ENCODE measurements around the gene UNC93A.

The UNC93A gene

GRCh38 chr6:167298127-167298526 is 7.0 kb downstream of the UNC93A start:
- Histone ChIP-seq H3K79me2 (ENCODE audit: insufficient read depth, low read length) (no peaks in the 10 kb centered on the region), H3K4me2 (ENCODE audit: low read depth, low read length, poor library complexity, severe bottlenecking) (no peak overlapping the region)

GRCh38 chr6:167299641-167300308 is 8.7 kb downstream of the UNC93A start:
- Histone ChIP-seq H3K4me2 (ENCODE audit: low read depth, low read length, poor library complexity, severe bottlenecking) (no peak overlapping the region), H3K27me3 (ENCODE audit: low read length) (0 out of 2 replicates have a peak, but pooled peaks cover 4% of the 10 kb centered on the region), H3F3A (ENCODE audit: insufficient read depth) (no peaks in the 10 kb centered on the region), H3K36me3 (ENCODE audit: low read length) (no peaks in the 10 kb centered on the region), H4K20me1 (ENCODE audit: low read depth, low read length) (no peaks in the 10 kb centered on the region), H2AFZ (ENCODE audit: low read depth, low read length, severe bottlenecking) (no peak overlapping the region), H3K9me2 (replicated peaks; ENCODE audit: insufficient read depth, low read length) (no peaks in the 10 kb centered on the region), H3K9ac (ENCODE audit: low read length) (no peak overlapping the region), H3K4me3 (ENCODE audit: insufficient read depth, low read length, poor library complexity, severe bottlenecking) (no peak overlapping the region), H3K79me2 (ENCODE audit: insufficient read depth, low read length) (no peaks in the 10 kb centered on the region), H3K9me3 (ENCODE audit: insufficient read depth, low read length) (no peaks in the 10 kb centered on the region), H3K27ac (ENCODE audit: low read depth, low read length) (no peak overlapping the region)
- TF ChIP-seq CTCF (IDR thresholded peaks at IDR 0.05; ENCODE audit: insufficient read depth, low read length, poor library complexity, severe bottlenecking) (no peak), EZH2phosphoT487 (conservative IDR thresholded peaks at IDR 0.05; ENCODE audit: low read length) (no peak)

More at GRCh38 chr6:167298127-167298526, 7.0 kb downstream of the UNC93A start:
- Histone ChIP-seq H3F3A (ENCODE audit: insufficient read depth) (no peaks in the 10 kb centered on the region), H3K27ac (ENCODE audit: low read depth, low read length) (no peak overlapping the region), H3K9ac (ENCODE audit: low read length) (no peak overlapping the region), H3K36me3 (ENCODE audit: low read length) (no peaks in the 10 kb centered on the region), H3K27me3 (ENCODE audit: low read length) (0 out of 2 replicates have a peak, but pooled peaks cover 4% of the 10 kb centered on the region), H4K20me1 (ENCODE audit: low read depth, low read length) (no peaks in the 10 kb centered on the region), H3K9me2 (replicated peaks; ENCODE audit: insufficient read depth, low read length) (no peaks in the 10 kb centered on the region), H3K4me3 (ENCODE audit: insufficient read depth, low read length, poor library complexity, severe bottlenecking) (no peak overlapping the region), H2AFZ (ENCODE audit: low read depth, low read length, severe bottlenecking) (no peak overlapping the region), H3K9me3 (ENCODE audit: insufficient read depth, low read length) (no peaks in the 10 kb centered on the region)
- no peak for TF ChIP-seq EZH2phosphoT487 (conservative IDR thresholded peaks at IDR 0.05; ENCODE audit: low read length)
- TF ChIP-seq CTCF (IDR thresholded peaks at IDR 0.05; ENCODE audit: insufficient read depth, low read length, poor library complexity, severe bottlenecking): no peak

GRCh38 chr6:167300902-167301777 is 10.0 kb downstream of the UNC93A start:
- no peaks in the 10 kb centered on the region for H3K9me3 ChIP-seq (ENCODE audit: insufficient read depth, low read length)
- no peaks in the 10 kb centered on the region for H3F3A ChIP-seq (ENCODE audit: insufficient read depth)
- no peak for TF ChIP-seq CTCF (IDR thresholded peaks at IDR 0.05; ENCODE audit: insufficient read depth, low read length, poor library complexity, severe bottlenecking)
- TF ChIP-seq EZH2phosphoT487 (conservative IDR thresholded peaks at IDR 0.05; ENCODE audit: low read length): no peak

More at GRCh38 chr6:167300902-167301777, 10.0 kb downstream of the UNC93A start:
- H3K9ac ChIP-seq (ENCODE audit: low read length): no peak overlapping the region
- H3K4me3 ChIP-seq (ENCODE audit: insufficient read depth, low read length, poor library complexity, severe bottlenecking): no peak overlapping the region
- H2AFZ ChIP-seq (ENCODE audit: low read depth, low read length, severe bottlenecking): no peak overlapping the region
- no peak overlapping the region for H3K27ac ChIP-seq (ENCODE audit: low read depth, low read length)
- no peak overlapping the region for H3K4me2 ChIP-seq (ENCODE audit: low read depth, low read length, poor library complexity, severe bottlenecking)
- H3K9me2 ChIP-seq (replicated peaks; ENCODE audit: insufficient read depth, low read length): no peaks in the 10 kb centered on the region
- no peaks in the 10 kb centered on the region for H3K36me3 ChIP-seq (ENCODE audit: low read length)
- H3K79me2 ChIP-seq (ENCODE audit: insufficient read depth, low read length): no peaks in the 10 kb centered on the region
- H4K20me1 ChIP-seq (ENCODE audit: low read depth, low read length): no peaks in the 10 kb centered on the region
- H3K27me3 ChIP-seq (ENCODE audit: low read length): 0 out of 2 replicates have a peak, but pooled peaks cover 4% of the 10 kb centered on the region

All from SU-DHL-6 (cell line).